ENCODE data around the gene C3orf52.

C3orf52 gene

DNA sequence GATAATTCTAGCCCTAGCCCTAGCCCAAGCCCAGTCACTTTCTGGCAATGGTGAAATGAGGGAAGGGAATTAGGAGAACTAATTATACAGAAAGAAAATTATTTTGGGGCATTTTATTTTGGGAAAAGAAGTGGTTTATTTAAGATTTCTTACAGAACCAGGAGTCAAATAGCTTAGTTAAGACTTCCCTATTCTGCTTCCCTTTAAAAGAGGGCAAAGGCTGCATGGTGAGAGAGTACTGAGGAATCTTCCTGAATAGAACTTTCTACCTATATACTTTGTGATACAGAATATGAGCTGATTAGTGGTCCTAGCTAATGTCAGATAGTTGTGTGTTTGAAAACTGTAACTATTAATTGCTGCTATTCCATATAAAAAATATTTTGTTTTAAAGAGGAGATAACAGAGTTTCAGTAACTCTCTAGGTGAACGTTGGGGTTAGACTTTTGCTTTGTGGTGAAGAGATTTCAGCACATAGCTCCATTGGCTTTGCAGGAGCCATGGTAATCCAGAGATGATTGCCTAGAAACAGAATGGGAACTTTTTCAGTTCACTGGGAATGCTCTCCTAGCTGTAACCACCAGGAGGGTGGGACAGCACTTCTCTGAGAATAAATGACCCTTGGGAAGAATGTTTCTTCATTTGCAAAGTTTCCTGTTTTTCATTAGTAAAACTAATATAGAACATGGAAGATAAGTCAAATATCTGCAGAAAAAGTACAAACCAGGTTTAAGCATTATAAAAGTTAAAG is 52.2 kb downstream of the C3orf52 start:
- H3K9me2 ChIP-seq (replicated peaks; ENCODE audit: insufficient read depth, low read length) = no peaks in the 10 kb centered on the region
- H3K4me3 ChIP-seq (ENCODE audit: low read length) = no peak overlapping the region
- H3K4me2 ChIP-seq (ENCODE audit: low read depth, low read length) = no peak overlapping the region
- TF ChIP-seq EZH2phosphoT487 (IDR thresholded peaks at IDR 0.05; ENCODE audit: low read length) = no peak
- no peak for TF ChIP-seq CTCF (IDR thresholded peaks at IDR 0.05; ENCODE audit: low read length)
- TF ChIP-seq EZH2 (optimal IDR thresholded peaks at IDR 0.05; ENCODE audit: low read depth, low read length) = no peak
- no peak for DNase-seq
- H2AFZ ChIP-seq (ENCODE audit: low read length) = no peak overlapping the region
- H3K4me1 ChIP-seq (ENCODE audit: low read length) = peaks cover 46% of the 10 kb centered on the region
- no peaks in the 10 kb centered on the region for H3K9me3 ChIP-seq (replicated peaks; ENCODE audit: insufficient read depth, low read length)
- no peak overlapping the region for H3K9ac ChIP-seq (ENCODE audit: low read length)
- H3K36me3 ChIP-seq (replicated peaks; ENCODE audit: insufficient read depth, low read length) = no peaks in the 10 kb centered on the region
- H3K27me3 ChIP-seq (replicated peaks; ENCODE audit: insufficient read depth, low read length) = no peaks in the 10 kb centered on the region
- no peaks in the 10 kb centered on the region for H3K79me2 ChIP-seq (ENCODE audit: low read length)
- H3K27ac ChIP-seq (ENCODE audit: low read length) = no peak overlapping the region
- H4K20me1 ChIP-seq (ENCODE audit: insufficient read depth, low read length) = no peaks in the 10 kb centered on the region
- H3F3A ChIP-seq (ENCODE audit: insufficient read depth, low read length) = peaks cover 16% of the 10 kb centered on the region; the same call in 1 of the 2 replicates

- H3K27ac ChIP-seq (ENCODE audit: low read length) = no peak overlapping the region
- no peak for DNase-seq
- no peaks in the 10 kb centered on the region for H3F3A ChIP-seq (ENCODE audit: insufficient read depth, low read length)
- no peak overlapping the region for H3K4me2 ChIP-seq (ENCODE audit: low read depth, low read length)
- no peaks in the 10 kb centered on the region for H3K79me2 ChIP-seq (ENCODE audit: low read length)
- no peaks in the 10 kb centered on the region for H4K20me1 ChIP-seq (ENCODE audit: insufficient read depth, low read length)
- H3K36me3 ChIP-seq (replicated peaks; ENCODE audit: insufficient read depth, low read length) = no peaks in the 10 kb centered on the region
- TF ChIP-seq CTCF (IDR thresholded peaks at IDR 0.05; ENCODE audit: low read length) (no peak), EZH2phosphoT487 (IDR thresholded peaks at IDR 0.05; ENCODE audit: low read length) (no peak), EZH2 (optimal IDR thresholded peaks at IDR 0.05; ENCODE audit: low read depth, low read length) (no peak)
- H3K4me3 ChIP-seq (ENCODE audit: low read length) = no peak overlapping the region
- no peak overlapping the region for H2AFZ ChIP-seq (ENCODE audit: low read length)
- H3K9ac ChIP-seq (ENCODE audit: low read length) = no peak overlapping the region
- H3K27me3 ChIP-seq (replicated peaks; ENCODE audit: insufficient read depth, low read length) = no peaks in the 10 kb centered on the region
- H3K9me3 ChIP-seq (replicated peaks; ENCODE audit: insufficient read depth, low read length) = no peaks in the 10 kb centered on the region
- H3K4me1 ChIP-seq (ENCODE audit: low read length) = peaks cover 31% of the 10 kb centered on the region
- H3K9me2 ChIP-seq (replicated peaks; ENCODE audit: insufficient read depth, low read length) = no peaks in the 10 kb centered on the region
Measured at GRCh38 chr3:112140584-112140983, 54.4 kb downstream of the C3orf52 start.

GRCh38 chr3:112141293-112141692 is 55.1 kb downstream of the C3orf52 start:
- H3K79me2 ChIP-seq (ENCODE audit: low read length) = no peaks in the 10 kb centered on the region
- no peaks in the 10 kb centered on the region for H3K9me2 ChIP-seq (replicated peaks; ENCODE audit: insufficient read depth, low read length)
- no peak overlapping the region for H2AFZ ChIP-seq (ENCODE audit: low read length)
- H3K27ac ChIP-seq (ENCODE audit: low read length) = no peak overlapping the region
- no peaks in the 10 kb centered on the region for H3K27me3 ChIP-seq (replicated peaks; ENCODE audit: insufficient read depth, low read length)
- H3K4me2 ChIP-seq (ENCODE audit: low read depth, low read length) = no peak overlapping the region
- no peak overlapping the region for H3K9ac ChIP-seq (ENCODE audit: low read length)
- H3K9me3 ChIP-seq (replicated peaks; ENCODE audit: insufficient read depth, low read length) = no peaks in the 10 kb centered on the region
- DNase-seq = no peak
- H3F3A ChIP-seq (ENCODE audit: insufficient read depth, low read length) = no peaks in the 10 kb centered on the region
- no peak overlapping the region for H3K4me3 ChIP-seq (ENCODE audit: low read length)
- H3K36me3 ChIP-seq (replicated peaks; ENCODE audit: insufficient read depth, low read length) = no peaks in the 10 kb centered on the region
- TF ChIP-seq EZH2phosphoT487 (IDR thresholded peaks at IDR 0.05; ENCODE audit: low read length) (no peak), CTCF (IDR thresholded peaks at IDR 0.05; ENCODE audit: low read length) (no peak), EZH2 (optimal IDR thresholded peaks at IDR 0.05; ENCODE audit: low read depth, low read length) (no peak)
- no peaks in the 10 kb centered on the region for H4K20me1 ChIP-seq (ENCODE audit: insufficient read depth, low read length)
- peaks cover 24% of the 10 kb centered on the region for H3K4me1 ChIP-seq (ENCODE audit: low read length)

All from MM.1S (cell line).